Left hindlimb (tissue), 1 donor: ENCODE results near the gene MGARP.
"Not testable (repeated sequence)": the region's sequence is repeated elsewhere in the genome, so short reads cannot be mapped to it uniquely, and the experiment has no call there.

Experiments
- DNase-seq: peaks from one replicate; pipeline ENCODE4 v3.0.0-alpha.2; 2018

The MGARP gene

DNA sequence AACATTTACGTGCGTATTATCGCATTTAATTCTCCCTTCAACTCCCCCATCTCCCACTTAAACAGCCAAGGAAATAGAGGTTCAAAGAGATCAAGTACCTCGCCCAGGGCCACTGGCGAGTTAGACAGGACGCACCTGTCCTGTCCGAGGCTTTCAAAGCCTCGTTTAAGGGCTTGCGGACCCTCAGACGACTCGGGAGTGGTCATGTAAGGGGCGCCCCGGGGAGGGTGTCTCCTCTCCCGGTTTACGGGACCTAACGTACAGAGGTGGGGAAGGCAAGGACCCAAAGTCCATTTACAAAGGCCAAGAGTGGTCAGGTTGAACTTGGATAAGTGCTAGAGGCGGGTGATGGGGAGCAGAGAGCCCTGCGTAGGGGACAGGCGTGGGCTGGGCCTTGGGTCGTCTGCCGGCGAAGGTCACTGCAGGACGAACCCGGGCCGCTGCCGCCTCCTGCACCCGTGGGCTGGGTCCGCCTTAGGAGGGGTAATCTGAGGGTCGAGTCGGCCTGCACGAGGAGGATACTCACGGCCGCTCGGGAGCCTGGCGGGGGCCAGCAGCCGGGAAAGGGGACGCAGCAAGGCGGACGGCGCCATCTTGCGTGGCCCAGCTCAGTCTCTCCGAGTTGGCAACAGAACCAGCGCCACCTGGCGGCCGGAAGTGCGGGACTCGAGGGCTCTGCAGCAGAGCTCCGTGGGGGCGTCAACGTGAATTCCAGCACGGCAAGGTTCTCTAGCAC lies 15.3 kb upstream of the MGARP start:
- peak; percentile 97 for DNase-seq

- no peak for DNase-seq
These were observed 6.2 kb upstream of the MGARP start for GRCh38 chr4:139286186-139286698.

GRCh38 chr4:139282721-139283075 lies 2.7 kb upstream of the MGARP start:
- DNase-seq = no peak

DNA sequence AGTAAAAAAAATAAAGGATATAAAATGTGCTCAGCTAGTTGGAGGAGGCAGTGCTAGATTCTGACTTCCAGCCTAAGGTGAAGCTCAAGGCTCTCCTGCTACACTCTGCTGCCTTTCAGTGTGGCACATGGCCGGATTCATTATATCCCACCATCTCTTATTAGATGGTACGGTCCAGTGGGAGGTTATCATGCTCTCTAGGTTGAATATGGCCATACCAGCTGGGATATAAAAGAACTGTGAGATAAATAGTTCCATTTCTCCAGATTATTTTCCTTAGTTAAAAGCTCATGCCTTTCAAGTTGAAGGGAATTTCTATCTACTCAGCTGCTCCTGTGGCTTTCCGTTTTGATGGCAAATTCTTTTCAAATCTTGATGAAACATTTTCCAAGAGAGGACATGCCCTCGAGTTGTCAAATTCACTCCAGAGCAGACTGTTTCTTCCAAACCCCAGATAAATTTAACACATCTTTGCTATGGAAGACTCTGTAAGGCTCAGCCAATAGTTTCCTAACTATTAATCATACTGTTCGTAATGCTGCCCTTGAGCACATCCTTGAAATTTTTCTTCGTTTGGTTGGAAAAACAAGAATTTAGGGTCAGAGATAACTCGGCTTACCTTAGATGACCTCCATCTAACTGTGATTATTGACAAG lies 2.2 kb upstream of the MGARP start:
- no peak for DNase-seq

DNA sequence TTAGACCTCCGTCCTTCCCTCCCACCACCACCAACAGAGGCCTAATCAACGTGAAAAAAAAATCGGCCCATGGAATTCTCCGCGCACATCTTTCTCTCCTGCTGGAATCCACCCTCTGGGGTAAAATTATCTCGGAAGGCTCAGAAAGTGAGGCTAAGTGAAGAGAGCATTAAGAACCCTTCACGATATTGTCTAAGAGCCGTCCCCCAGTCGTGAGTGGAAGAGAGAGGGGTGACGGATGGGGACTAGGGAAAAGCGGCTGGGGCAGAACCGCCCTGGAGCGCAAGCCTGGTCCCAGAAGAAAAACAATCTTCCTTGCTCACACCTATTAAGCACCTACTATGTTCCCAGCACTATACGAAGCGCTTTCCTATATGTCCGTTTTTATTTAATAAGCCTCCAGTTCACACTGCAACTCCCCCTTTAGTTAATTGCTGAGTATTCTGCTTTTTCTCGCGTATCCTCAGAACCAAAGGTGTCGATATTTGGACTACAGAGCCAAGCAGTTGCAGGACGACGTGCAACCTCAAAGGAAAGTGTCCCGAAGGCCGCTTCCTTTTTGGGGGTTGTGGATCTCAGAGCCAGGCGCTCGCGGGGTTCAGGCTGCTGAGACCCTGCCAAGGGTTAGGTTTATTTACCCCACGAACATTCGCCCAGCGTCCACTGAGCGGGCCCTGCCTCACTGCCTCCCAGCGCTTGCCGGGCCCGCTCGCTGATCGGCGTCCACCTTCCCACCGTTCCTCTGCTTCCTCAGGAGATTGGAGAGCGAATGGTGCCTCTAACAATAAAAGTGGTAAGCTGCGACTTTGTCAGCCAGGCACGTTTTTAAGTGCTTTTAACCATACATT lies 889 bp downstream of the MGARP start:
- DNase-seq = no peak

DNA sequence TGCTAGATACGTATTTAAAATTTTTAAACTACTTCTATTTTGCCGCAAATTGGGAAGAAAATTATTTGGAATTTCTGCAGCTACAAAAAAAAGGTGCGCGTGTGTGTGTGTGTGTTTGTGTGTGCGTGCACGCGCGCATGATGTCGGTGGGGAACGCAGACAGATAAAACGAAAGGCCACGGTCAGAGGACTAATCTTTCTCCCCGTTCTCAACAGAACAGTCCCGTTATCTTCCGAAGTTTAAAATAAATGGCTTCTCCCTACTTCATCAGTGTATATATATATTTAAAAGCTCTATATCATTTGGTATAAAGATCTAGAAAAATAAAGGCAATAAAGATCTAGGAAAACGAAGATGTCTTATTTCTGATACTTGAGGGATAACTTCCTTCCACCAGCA lies 1.5 kb downstream of the MGARP start:
- DNase-seq = no peak

DNA sequence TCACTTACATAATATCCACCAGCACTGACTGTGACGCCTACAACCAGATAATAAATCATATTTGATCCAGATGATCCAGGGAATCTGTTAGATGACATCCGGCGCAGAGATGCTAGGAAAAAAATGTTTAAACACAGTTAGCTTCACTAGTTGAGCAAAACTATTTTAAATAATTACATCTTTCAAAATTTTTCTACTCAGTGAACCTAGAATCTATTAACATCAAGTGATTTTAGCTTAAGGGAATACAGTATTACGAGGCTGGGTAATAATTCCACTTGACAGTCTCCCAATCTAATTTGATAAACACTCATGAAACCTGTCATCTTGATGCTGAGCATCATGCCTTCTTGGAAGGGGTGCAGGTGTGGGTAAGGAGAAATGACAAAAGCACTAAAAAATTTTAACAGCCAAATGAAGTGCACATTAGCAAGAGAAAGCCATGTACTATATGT lies 4.7 kb downstream of the MGARP start:
- DNase-seq = no peak

GRCh38 chr4:139274790-139275189 lies 5.2 kb downstream of the MGARP start:
- no peak for DNase-seq

- DNase-seq = no peak
These were observed 6.2 kb downstream of the MGARP start for GRCh38 chr4:139273835-139274234.

GRCh38 chr4:139267301-139267700 lies 12.7 kb downstream of the MGARP start:
- no peak for DNase-seq

- DNase-seq = peak; percentile 61
These were observed 13.3 kb downstream of the MGARP start for GRCh38 chr4:139266583-139267257.

GRCh38 chr4:139266208-139266582 lies 13.8 kb downstream of the MGARP start:
- DNase-seq = no peak

GRCh38 chr4:139265654-139266053 lies 14.4 kb downstream of the MGARP start:
- DNase-seq = no peak

DNA sequence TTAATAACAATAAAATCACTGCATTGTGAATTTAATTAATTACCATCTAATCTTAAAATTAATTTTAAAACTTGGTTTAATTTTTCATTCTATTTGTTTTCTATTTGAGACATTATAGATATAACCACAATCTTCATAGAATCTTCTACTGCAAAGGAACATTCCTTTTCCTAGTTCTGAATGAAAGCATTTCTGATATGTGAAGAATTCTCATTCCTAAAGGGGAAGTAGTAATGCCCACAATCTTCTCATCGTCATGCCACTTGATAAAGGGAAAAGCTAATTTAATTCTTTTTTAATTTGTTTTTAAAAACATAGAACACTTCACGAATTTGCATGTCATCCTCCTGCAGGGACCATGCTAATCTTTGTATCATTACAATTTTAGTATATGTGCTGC lies 23.7 kb downstream of the MGARP start:
- no peak for DNase-seq

DNA sequence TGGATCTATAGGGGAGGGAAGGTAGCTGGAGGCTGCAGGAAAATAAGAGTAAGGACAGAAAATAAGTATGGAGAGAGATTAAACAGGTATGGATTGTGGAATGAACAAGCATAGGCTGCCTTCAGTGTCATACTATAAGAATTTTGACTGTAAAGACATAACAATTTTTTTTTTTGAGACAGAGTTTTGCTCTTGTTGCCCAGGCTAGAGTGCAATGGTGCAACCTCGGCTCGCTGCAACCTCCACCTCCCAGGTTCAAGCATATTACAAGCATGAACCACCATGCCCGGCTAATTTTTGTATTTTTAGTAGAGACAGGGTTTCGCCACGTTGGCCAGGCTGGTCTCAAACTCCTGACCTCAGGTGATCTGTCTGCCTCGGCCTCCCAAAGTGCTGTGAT lies 24.4 kb downstream of the MGARP start:
- not testable (repeated sequence) for DNase-seq

GRCh38 chr4:139253713-139254112 lies 26.3 kb downstream of the MGARP start:
- DNase-seq = no peak

- DNase-seq = no peak
These were observed 27.0 kb downstream of the MGARP start for GRCh38 chr4:139253046-139253445.

- no peak for DNase-seq
These were observed 32.3 kb downstream of the MGARP start for GRCh38 chr4:139247700-139248238.

GRCh38 chr4:139247241-139247640 lies 32.8 kb downstream of the MGARP start:
- DNase-seq = no peak

- no peak for DNase-seq
These were observed 33.9 kb downstream of the MGARP start for GRCh38 chr4:139246166-139246565.

DNA sequence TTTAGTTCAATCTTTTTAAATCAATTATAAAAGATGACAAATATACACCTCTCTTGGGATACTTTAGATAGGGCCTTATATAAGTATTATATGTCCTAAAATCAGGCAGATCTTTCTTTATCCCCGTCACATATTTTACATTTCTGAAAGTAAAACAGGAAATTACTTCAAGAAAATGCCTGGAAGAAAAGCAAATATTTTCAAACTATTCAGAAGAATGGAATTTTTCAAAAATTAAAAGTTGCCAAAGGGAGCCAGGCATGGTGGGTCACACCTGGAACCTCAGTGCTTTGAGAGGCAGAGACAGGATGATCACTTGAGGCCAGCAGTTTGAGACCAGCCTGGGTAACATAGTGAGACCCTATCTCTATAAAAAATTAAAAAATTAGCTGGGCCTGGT lies 34.4 kb downstream of the MGARP start:
- DNase-seq = no peak
